Gastroesophageal sphincter (tissue), 3 donors: ENCODE results near the gene CTNNA2.

Experiments
- CTCF ChIP-seq, 4 experiments: fragments of 200-600 bp in 2 of 4; fragments of 450-650 bp in 2 of 4; sonication (generic) in 1 of 4; IDR thresholded peaks; one replicate each; pipeline ENCODE4 v1.5.1; 2017 to 2019; ENCODE audit warnings: antibody characterized with exemption in 4 of 4, mild to moderate bottlenecking in 2 of 4, moderate library complexity in 2 of 4
- EP300 ChIP-seq: sonication (generic); formaldehyde crosslinking; IDR thresholded peaks from one replicate; pipeline ENCODE4 v1.6.1; 2017; ENCODE audit warnings: antibody characterized with exemption, mild to moderate bottlenecking
- POLR2A ChIP-seq, 2 donors: fragments of 450-650 bp; IDR thresholded peaks; one replicate each; pipeline ENCODE4 v1.6.1; 2017; ENCODE audit warnings: antibody characterized with exemption in 2 of 2, mild to moderate bottlenecking in 2 of 2, moderate library complexity in 1 of 2

- no peak for TF ChIP-seq CTCF (IDR thresholded peaks at IDR 0.05)
- no peak for TF ChIP-seq POLR2A (IDR thresholded peaks at IDR 0.05)
- no peak for TF ChIP-seq EP300
Observed at GRCh38 chr2:79604748-79605147, 91.9 kb downstream of the CTNNA2 start.
